Endothelial cell of umbilical vein (primary cell): ENCODE data around the gene PAX1.

Experiments used
- MYC ChIP-seq: IDR thresholded peaks from one replicate; pipeline ENCODE4 v1.6.1; 2011; ENCODE audit warnings: mild to moderate bottlenecking, low read depth, low read length
- POLR2A ChIP-seq: IDR thresholded peaks from 2 replicates; pipeline ENCODE4 v1.6.1; 2012; ENCODE audit warnings: low read depth, mild to moderate bottlenecking, control low read depth, low read length
- POLR2AphosphoS5 ChIP-seq: IDR thresholded peaks from 2 replicates; pipeline ENCODE4 v1.6.1; 2012; ENCODE audit warnings: low read depth, mild to moderate bottlenecking, control low read depth, low read length, moderate library complexity; ENCODE audit not compliant: insufficient read depth
- TF ChIP-seq, protein P1 (sequence below), 2 donors: IDR thresholded peaks; 1 replicate in 1 of 2; 2 replicates in 1 of 2; pipeline ENCODE4 v1.5.1; 2011; ENCODE audit warnings: low read length in 2 of 2, mild to moderate bottlenecking in 2 of 2, moderate library complexity in 2 of 2, control low read depth in 1 of 2, inconsistent platforms in 1 of 2, low read depth in 1 of 2; ENCODE audit not compliant: insufficient read depth in 1 of 2; ENCODE audit errors: extremely low read depth in 1 of 2

DNA sequence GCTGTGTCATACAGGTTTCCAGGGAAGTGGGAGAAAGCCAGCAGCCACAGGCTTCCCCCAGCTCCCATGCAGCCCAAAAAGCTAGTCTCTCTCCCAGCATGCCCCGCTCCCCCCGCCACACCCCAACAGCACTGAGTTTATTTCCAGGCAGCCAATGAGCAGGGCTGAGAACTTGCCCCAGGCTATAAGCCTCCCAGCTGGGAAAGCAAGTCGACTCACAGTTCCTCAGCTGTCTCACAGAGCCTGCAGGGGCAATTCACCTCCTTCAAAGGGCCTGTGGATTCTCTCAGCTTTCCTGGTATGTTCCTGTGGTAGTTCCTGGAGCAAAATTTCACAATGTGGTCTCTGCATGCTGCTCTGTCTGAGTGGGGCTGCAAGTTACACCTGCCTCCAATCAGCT, 34.2 kb downstream of the PAX1 start:
- TF ChIP-seq, protein P1, sequence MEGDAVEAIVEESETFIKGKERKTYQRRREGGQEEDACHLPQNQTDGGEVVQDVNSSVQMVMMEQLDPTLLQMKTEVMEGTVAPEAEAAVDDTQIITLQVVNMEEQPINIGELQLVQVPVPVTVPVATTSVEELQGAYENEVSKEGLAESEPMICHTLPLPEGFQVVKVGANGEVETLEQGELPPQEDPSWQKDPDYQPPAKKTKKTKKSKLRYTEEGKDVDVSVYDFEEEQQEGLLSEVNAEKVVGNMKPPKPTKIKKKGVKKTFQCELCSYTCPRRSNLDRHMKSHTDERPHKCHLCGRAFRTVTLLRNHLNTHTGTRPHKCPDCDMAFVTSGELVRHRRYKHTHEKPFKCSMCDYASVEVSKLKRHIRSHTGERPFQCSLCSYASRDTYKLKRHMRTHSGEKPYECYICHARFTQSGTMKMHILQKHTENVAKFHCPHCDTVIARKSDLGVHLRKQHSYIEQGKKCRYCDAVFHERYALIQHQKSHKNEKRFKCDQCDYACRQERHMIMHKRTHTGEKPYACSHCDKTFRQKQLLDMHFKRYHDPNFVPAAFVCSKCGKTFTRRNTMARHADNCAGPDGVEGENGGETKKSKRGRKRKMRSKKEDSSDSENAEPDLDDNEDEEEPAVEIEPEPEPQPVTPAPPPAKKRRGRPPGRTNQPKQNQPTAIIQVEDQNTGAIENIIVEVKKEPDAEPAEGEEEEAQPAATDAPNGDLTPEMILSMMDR (IDR thresholded peaks at IDR 0.05; ENCODE audit: extremely low read depth in 1 of 2, insufficient read depth in 1 of 2, low read depth in 1 of 2, low read length in 2 of 2), result no peak
- TF ChIP-seq POLR2A, result no peak
- TF ChIP-seq POLR2AphosphoS5, result no peak
- no peak for TF ChIP-seq MYC
